Measurements from ENCODE around the gene CNPY1.

GRCh38 chr7:155470186-155470487 lies 76.2 kb downstream of the CNPY1 start:
- no peak for TF ChIP-seq CTCF (conservative IDR thresholded peaks at IDR 0.05)
- TF ChIP-seq EZH2 (IDR thresholded peaks at IDR 0.05; ENCODE audit: low read depth): no peak
